GM18951 (cell line): ENCODE measurements around the gene ELMOD3.
"Not testable (repeated sequence)": the region's sequence is repeated elsewhere in the genome, so short reads cannot be mapped to it uniquely, and the experiment has no call there.

Experiments
- POLR2A ChIP-seq: IDR thresholded peaks from 4 replicates; pipeline ENCODE4 v1.6.1; 2011; ENCODE audit warnings: mild to moderate bottlenecking; ENCODE audit not compliant: insufficient read length, insufficient read depth; ENCODE audit errors: extremely low read depth
- in situ Hi-C: fragments of 300-500 bp; cut with MboI; formaldehyde crosslinking; loops from one replicate; pipeline ENCODE4 v1.12.0; 2022; ENCODE audit warnings: low sequenced_read_pairs, mixed read lengths, inconsistent platforms; ENCODE audit not compliant: unreplicated experiment

ELMOD3 gene

DNA sequence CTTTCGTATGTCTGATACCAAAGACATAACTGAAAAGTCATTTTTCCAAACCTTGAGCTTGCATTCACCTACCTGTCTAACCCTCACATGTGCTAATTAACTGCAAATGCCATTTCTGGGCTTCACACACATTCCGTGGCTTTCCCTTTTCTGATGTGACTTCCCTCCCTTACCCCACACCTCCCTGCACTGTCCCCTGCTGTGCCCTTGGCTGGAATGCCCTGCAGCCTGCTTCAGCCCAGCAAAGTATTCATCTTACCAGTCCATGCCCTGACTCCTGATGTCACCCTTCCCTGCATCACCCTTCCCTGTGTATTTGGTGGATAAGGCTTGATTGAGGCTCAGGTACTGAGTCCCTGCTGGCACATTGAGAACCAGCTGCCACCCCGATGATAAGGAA is 12.4 kb upstream of the ELMOD3 start:
- TF ChIP-seq POLR2A = no peak
- in situ Hi-C loops = no loop called here

DNA sequence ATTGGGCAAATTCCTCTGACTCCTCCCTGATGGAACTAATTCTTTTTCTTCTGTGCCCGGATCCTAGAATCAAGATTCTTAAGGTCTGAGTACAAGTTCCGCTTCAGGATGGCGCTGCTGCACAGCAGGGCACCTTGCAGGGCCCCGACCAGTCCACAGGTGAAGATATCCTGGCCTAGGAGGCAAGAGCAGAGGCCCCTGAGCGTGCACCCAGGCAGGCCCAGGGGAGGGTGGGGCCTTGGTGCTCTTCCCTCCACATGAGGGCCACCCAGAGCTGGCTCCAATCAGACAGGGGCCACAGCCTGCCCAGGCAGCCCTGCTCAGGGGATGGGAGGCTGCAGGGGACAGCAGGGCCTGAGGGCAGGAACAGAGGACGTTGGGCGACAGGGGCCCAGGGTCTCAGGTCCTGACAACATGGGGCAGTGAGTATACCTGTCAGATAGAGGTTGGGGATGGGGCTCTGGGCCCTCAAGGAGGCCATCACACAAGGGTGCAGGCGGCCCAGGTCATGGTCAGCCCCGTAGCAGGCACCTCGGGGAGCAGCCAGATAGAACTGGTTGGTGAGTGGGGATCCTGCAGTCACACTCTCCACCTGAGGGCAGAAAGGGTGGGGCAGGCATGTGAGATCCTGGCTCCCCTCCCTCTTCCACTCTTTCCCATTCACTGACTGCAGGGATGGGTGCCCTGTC is 11.2 kb upstream of the ELMOD3 start:
- in situ Hi-C loops = not testable (repeated sequence)

DNA sequence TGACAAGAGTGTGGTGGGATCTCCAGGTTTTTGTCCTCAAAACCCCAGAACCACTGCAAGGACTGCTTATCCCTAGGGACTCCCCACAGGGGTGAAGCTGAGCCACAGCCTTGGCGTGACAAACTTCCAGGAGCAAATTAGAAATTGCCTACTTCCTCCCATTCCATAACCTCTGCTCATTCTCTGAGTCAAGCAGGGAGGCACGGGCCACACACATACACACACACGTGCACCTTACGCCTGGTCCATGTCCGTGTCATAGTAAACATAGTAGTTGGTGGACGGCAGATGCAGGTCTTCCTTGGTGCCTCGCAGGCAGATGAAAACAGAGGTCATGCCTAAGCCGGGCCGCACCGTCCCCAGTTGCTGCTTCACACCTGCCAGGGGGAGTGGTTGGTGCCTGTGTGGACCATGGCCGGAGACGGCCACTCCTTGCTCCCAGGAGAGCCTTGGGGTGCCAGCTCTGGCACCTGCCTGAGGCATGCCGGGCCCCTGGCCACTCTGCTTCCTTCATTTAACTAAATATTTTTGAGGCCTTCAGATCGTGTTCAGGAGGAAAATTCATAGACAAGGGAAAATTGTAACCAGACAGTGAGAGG is 10.1 kb upstream of the ELMOD3 start:
- no peak for TF ChIP-seq POLR2A
- in situ Hi-C loops = no loop called here

DNA sequence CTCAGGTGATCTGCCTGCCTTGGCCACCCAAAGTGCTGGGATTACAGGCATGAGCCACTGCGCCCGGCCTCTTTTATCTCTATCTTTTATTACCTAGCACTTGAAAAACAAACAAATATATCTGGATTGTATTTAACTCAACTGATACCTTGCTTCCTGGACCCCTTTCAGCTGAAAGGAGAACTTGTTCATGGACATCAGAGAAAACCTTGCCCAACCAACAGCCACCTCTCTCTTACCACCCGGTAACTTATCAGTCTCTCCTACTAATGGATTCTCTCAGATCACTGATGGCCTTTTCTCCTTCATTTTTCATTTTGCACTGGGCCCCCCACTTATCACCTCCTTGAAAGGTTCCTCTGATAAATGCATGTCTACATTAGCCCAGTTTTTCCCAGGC is 7.0 kb upstream of the ELMOD3 start:
- no peak for TF ChIP-seq POLR2A
- in situ Hi-C loops = no loop called here

DNA sequence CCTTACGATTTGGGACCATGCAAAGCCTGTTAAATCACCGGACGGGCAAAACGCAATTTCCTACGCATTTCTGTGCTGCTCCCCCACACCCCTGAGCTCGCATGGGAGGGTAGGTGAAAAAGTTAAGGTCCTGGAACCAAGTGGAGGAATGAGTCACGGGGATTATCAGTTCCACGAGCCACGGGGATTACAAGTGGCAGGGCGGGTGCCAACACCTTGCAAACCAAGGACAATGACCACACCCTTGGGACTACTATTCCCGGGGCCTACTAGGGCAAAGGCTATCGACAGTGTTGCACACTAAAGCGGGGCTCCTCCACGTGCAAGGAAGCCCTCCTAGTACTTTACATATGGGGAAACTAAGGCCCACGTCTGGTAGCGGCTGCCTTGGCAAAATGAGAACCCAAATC is 688 bp upstream of the ELMOD3 start:
- in situ Hi-C loops = no loop called here
- TF ChIP-seq POLR2A = no peak

- TF ChIP-seq POLR2A = no peak
- in situ Hi-C loops = no loop called here
Observed at GRCh38 chr2:85355073-85355410, 473 bp downstream of the ELMOD3 start.

- no peak for TF ChIP-seq POLR2A
- in situ Hi-C loops = no loop called here
Observed at GRCh38 chr2:85355521-85355920, 952 bp downstream of the ELMOD3 start.

DNA sequence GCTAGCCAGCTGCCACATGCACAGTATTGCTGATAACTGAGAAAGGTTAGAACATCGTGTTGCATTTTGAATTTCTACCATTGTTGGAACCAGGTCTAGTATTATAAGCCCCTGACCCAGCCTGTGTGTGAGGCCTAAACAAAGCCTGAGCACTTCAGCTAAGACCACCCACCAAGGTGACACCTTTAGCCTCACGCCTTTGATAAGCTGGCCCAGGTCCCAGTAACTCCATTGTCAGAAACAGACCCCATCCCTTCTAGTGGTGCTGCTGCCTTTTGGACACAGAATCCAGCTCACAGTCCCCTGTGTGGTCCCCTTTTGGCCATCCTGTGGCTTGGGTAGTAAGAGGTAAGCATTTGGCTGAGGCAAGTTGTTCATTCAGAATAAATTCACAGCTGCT is 1.6 kb downstream of the ELMOD3 start:
- no peak for TF ChIP-seq POLR2A
- in situ Hi-C loops = no loop called here

GRCh38 chr2:85357736-85358135 is 3.2 kb downstream of the ELMOD3 start:
- in situ Hi-C loops = no loop called here
- no peak for TF ChIP-seq POLR2A

DNA sequence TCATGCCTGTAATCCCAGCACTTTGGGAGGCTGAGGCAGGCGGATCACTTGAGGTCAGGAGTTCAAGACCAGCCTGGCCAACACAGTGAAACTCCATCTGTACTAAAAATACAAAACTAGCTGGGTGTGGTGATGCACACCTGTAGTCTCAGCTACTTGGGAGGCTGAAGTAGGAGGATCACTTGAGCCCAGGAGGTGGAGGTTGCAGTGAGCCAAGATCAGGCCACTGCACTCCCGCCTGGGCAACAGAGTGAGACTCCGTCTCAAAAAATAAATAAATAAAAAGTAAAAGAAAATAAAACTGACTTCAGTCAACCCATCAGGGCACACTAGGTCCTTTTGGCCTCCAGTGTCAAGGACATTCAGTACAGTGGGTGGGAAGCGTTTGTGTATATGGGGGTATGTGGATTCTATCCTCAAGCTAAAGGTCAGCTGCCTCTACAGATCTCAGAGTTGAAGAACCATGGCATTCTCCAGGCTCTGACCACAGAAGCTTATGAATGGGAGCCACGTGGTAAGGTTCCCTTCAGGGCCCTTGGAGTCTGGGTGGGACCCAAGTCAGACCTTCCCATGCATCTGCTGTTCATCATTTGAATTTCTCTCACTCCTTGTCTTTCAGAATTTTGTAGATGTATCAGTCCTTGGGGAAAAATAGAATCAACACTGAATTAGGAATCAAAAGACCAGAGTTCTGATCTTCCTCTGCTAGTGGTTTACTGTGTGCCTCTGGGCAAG is 8.3 kb downstream of the ELMOD3 start:
- in situ Hi-C loops = not testable (repeated sequence)

DNA sequence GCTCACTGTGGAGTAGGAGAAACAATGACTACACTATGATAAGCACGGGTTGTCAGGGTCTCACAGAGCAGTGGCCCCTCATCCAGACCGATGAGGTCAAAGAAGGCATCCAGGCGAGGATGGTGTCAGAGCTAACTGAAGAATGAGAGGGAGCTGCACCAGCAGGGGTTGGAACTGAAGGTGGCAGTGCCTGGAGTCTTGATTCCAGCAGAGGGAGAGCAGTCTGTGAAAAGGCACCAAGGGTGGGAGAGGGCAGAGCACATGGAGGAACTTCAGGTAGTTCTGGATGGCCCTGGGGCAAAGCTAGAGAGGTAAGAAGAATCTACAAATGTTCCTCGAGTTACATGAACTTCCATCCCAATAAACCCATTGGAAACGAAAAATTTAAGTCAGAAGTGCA is 12.6 kb downstream of the ELMOD3 start:
- no peak for TF ChIP-seq POLR2A
- in situ Hi-C loops = no loop called here

DNA sequence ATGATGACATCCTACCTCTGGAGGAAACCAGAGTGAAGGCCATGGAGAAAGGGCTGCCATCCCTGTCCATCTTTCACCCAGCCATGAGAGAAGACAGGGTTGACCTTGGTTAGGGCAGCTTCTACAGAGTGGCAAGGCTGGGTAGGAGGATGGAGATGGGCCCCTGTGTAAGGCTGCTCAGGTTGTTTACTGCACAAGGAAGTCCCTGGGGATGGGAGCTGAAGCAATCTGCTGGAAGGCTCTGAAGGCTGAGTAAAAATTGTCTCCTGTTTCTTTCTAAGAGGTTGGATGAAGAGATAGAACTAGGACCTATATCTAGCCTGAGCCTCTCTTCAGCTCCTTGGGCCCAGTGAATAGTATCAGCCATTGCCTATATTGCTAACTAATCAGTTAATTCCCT is 14.4 kb downstream of the ELMOD3 start:
- in situ Hi-C loops = no loop called here
- TF ChIP-seq POLR2A = no peak

DNA sequence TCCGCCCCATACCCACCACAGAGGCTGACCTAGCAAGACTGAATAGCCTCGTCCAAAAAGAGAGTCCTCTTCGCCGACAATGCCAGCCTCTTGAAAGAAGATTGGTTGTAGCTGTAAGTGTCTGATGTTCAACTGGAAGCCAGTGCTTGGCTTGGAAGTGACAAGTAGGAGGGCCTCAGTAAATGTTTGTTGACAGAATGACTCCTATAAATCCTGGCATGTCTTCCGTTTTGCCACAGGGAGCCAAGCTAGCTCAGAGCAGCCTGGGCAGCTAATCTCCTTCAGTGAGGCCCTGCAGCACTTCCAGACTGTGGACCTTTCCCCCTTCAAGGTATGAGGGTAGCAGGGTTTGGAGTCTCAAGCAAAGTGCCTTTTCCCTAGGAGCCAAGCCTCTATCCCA is 14.9 kb downstream of the ELMOD3 start:
- in situ Hi-C loops = no loop called here
- TF ChIP-seq POLR2A = no peak

- no peak for TF ChIP-seq POLR2A
- in situ Hi-C loops = no loop called here
Observed at GRCh38 chr2:85371045-85371444, 16.5 kb downstream of the ELMOD3 start.

GRCh38 chr2:85376291-85377065 is 21.9 kb downstream of the ELMOD3 start:
- in situ Hi-C loops = no loop called here
- TF ChIP-seq POLR2A = no peak
